GM18907 (cell line): ENCODE data around the gene ZBTB7C.

Experiments
- ATAC-seq: cut with Tn5 transposase; IDR thresholded peaks from one replicate; pipeline ENCODE4 v1.9.1; 2021; ENCODE audit warnings: mild to moderate bottlenecking, moderate library complexity; ENCODE audit not compliant: unreplicated experiment

Gene ZBTB7C

DNA sequence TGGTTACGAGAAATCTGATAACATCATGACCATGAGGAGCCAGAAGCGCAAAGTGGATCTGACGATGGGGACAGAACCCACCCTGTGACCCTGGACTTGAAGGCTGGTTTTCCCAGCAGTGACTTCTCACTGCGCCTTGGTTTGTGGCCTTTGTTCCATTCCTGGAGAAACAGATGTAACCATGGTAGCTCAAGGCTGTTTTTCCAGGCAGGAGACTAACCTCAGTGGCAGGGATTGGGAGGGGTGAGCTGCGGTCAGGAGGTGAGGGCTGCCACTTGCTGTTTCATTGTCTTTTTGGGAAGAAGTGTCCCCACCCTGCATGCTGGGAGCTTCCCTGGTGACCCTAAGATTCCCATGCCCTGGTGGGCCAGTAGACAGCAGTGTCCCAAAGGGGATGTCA lies 362.3 kb downstream of the ZBTB7C start:
- no peak for ATAC-seq

DNA sequence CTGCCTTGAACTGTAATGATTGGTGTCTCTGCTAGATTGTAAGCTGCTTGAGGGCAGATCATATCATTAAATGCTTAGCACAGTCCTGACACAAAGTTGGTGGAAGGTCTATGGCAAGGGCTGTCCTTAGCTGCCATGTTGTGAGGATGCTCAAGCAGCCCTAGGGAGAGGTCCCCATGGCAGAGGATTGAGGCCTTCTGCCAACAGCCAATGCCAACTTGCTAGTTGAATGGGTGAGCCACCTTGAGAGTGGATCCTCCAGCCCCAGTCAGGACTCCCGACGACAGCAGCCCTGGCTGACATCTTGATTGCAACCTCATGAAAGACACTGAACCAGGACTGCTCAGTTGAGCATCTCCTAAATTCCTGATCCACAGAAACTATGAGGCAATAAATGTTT lies 363.4 kb downstream of the ZBTB7C start:
- no peak for ATAC-seq

DNA sequence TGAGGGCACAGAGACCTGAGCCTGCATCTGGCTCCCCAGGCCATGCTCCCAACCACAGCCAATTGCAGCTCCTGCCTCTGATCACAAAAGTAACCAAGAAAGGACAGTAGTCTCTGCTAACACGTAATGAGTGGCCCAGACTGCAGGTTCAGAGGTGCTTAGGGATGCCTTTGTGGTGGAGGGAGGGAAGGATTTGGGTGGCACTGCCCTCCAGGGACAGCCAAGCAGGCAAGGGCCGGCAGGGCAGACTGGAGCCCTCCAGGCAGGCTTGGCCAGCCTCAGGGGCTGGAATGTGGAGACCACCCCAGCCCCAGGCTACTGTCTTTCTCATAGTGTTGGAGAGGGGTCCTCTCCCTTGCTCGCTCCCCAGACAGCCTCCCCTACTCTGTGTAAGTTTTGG lies 364.2 kb downstream of the ZBTB7C start:
- no peak for ATAC-seq

DNA sequence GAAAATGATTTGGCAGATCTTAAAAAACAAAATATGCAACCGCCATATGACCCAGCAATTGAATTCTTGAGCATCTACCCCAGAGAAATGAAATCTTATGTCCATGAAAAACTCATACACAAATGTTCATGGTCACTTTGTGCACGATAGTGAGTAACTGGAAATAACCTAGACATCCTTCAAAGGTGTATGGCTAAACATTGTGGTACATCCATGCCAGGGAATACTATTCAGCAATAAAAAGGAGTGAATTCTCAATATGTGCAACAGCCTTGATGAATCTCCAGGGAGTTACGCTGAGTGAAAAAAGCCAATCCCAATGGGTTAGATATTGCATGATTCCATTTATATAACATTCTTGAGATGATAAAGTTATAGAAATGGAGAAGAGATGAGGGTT lies 366.0 kb downstream of the ZBTB7C start:
- ATAC-seq, result no peak

DNA sequence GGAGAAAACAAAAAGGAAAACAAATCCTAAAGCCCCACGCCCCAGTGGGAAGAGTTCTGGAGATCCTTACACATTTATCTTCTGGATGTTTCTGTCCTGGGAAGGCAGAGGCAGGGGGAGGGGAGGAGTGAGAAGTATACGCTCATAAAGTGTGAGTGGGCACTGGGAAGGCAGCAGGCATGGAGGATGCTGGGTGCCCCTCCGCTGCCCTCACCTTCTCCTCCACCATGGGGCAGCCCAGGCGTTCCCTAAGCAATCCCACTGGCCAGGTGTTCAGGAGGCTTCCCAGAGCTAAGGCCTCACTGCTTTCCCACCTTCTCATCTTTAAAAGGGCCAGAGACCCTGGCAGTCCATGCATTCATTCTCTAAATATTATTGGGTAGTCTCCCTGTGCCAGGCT lies 366.8 kb downstream of the ZBTB7C start:
- no peak for ATAC-seq

DNA sequence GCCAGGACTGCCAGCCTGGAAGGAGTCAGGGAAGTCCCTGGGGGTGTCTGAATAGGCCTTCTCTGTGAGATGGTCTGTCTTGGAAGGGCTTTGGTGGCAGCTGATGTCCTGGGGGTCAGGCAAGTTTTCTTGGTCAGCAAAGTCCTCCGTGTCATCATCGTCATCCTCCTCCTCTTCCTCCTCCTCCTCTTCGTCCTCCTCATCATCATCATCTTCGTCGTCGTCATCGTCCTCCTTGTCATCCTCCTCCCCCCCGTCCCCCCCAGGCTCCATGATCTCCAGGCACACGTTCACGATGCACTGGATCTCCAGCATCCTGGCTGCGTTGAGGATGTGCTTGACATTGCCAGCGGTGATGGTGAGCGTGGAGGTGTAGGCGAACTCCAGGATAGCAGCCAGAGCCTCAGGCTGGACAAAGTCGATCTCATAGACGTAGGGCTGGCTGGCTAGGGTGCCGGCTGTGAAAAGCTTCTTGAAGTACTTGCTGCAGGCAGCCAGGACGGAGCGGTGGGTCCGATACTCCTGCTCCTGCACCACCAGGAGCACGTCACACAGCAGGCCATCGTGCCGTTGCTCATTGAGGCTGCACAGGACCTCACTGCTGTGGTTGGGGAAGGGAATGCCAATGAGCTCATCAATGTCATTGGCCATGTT lies 368.6 kb downstream of the ZBTB7C start:
- no peak for ATAC-seq

DNA sequence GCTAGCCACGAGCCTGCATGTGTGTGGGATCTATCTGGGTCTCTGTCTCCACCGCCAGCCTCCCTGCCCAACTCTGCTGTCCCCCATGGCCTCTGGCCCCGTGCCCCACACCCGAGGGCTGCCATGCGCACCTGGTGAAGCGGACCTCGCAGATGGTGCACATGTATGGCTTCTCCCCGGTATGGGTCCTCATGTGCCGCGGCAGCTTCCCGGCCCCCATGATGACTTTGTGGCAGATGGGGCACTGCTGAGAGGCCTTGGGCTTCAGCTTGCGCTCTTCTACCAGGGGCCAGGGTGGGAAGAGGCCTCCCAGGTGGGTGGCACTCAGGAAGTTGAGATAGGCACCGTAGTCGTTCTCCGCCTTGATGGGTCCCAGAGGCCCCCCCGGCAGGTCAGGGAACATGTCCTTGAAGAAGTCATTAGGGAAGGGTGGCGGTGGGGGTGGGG lies 369.4 kb downstream of the ZBTB7C start:
- ATAC-seq, result no peak

DNA sequence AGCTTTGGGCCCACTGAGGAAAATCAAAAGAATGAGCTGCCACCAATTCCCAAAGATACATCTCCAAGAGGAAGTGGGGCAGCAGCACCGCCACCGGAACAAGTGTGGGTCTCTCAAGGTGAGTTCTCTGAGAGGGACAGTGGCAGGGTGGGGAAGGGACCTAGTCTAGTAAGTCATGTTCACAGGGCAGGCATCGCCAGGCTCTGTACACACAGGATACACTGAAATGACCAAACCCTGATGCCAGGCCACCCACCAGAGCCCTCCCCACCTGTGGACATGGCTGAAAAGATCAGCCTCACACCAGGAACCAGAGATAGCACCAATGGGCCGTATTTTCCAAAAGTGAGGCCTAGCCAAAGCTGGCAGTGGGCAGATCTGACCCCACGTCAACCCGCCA lies 370.5 kb downstream of the ZBTB7C start:
- ATAC-seq, result no peak

DNA sequence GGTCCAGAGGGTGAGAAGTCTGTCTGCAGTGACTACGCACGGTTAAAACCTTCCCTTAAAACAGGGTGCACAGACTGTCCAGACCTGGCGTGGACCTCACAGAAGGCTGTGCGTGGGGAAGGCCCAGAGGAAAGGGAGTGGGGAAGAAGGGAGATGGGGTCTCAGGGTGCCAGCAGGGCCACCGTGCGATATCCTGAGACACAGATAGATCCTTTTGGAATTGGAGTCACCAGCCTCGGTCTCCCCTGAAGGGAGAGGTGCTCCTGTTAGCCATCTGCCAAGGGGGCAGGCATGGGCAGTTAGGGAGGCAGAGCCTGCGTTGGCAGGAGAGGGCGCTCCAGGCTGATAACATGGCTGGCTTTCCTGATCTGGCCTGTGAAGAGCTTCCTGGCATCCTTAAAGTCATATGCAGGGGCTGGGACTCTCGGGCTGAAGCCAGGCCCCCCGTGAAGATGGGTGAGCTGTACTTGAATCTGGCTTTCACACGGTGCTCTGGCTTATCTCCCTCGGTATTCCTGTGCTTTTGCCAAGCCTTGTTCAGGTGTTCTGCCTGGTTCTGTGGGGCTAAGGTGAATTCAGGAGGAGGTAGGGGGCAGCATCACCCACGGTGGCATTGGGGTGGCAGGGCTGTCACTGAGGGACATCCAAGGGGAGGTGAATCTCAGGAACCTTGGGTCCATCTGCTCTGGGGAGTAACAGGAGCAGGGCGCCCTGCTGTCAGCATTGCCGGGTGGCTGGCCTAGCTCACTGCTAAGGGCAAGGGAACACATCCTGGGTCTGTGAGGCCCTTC lies 371.5 kb downstream of the ZBTB7C start:
- no peak for ATAC-seq

DNA sequence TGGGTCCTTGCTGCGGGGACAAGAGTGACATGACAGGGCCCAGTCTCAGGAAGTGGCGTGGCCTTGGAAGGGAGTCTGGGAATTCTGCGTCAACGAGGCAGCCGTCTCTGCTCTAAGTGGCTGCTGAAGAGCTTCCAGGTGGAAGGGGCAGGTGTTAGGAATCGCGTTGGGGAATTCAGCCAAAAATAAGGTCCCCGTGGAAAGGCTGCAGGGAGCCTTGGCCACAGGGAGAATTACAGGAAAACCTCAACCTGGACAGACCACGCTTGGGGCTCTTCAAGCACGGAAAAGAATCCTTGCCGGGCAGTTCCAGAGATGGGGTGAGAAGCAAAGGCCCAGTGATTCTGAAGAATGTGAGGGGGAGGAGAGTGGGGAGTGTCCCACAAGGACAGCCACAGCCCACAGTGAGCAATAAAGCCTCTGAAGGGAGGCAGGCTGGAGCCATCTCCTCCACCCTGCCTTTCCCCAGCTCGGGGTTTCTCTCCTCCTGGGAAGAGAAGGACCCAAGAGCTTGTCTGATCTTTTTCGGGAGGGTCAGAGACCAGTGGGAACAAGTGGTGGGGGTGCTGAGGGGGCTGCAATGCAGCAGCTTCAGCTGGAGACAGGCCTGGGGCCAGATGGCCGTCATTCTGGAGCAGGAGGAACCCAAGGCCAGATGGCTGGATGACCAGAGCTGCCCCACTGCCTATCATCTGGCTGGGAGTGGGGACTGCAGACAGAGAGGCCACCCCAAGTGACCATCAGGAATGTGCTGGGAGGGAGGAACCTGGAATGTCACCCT lies 372.4 kb downstream of the ZBTB7C start:
- no peak for ATAC-seq

DNA sequence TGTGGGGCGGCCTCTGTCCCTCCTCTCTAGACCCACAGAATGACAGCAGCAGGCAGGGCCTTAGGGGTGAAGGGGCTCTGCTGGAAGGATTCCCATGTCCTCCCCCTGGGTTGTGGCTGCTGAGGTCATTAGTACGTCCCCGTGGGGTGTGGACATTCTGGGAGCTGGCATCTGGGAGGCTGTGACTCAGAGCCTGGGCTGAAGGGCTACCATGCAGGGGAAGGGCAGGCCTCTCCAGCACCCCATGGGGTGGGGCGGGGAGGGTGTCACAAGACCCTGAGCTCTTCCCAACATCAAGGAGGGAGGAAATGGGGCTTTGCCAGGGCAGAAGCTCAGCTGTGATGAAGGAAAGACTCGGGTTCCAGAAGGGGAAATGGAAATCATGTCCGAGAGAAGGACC lies 373.0 kb downstream of the ZBTB7C start:
- no peak for ATAC-seq

DNA sequence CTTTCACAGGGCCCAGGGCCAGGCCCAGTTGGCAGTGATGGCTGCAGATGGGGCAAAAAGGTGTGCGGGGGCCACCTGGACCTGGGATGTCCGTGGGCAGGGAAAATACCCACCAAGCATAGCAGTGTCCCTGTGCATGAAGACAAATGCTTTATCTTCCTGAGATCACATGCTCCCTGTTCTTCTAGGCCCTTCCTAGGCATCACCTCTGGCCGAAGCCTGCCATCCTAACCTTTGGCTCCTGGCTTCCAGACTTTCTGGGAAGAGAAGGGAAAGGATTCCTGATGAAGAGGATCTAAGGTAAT lies 373.7 kb downstream of the ZBTB7C start:
- no peak for ATAC-seq

DNA sequence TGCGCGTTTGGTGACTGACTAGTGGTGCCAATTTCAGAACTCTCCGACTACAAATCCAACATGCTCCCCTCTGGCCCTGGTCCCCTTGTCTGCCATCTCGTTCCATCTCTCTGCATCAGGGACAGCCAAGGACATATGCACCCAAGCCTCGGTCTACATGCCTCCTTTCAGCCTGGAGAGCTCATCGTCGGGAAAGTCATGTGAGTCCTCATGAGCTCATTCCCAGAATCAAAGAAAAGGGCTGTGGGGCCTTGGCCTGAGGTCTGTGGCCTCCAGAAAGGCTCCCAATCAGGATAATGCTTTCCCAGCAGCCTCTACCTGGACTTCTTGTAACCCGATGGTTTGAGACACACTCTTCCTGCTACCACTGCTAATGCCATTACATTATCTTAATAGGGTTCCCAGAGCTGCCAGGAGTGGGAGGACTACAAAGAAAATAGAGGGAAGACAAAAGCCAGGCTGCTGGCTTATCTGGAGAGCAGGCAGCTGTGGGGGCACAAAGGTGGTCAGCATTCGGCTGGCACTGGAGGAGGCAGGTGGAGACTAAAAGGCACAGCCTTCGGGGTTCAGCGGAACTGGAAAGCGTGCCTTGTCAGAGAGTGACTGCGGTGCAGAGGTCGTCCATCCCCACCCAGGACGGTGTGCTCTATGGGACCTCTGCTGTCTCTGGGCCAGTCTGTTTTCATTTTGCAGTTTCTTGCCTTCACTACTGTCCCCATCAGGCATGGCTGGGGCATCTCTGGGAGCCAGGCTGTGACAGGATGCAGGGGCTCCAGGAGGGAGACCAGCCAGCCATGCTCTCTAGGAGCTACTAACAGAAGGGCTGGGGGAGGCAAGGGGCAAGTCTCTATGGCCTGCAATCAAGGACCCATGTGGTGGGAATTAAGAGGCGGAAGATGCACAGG lies 374.3 kb downstream of the ZBTB7C start:
- ATAC-seq, result no peak

DNA sequence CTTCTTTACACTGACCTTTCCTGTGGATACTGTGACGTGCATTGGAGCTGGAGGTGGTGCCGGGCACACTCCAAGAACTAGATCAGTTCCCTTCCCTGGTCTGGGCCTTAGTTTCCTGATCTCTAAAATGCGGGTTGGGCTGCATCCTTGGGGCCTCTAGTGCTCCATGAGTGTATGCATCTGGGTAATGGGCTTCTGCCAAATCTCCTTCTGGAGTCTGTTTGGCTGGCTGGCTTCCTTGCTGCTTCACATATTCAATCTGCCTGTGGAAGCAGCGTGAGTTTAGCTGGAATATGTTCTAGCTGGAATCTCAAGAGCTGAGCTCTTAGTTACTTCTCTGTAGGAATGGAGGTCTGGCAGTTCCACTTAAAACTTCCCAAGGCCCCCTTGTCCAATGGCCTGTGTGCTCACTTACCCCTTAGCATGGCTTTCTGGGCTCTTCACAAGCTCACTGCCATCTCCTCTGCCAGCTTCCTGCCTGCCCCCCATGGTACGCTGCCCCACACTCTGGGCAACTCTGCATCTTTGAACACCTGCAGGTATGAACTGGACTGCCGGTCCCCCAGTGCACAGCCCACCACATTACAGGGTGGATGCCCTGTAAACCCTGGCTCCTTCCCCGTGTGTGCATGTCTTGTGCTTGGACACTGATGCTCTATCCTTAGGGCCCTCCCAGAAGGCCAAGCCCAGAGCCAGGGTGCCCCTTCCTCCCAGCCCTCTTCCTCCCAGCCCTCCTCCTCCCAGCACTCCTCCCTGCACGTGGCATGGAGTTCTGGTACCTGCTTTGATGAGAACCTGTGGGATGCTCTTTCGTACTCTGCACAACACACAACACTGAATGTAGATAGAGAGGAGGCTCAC lies 375.2 kb downstream of the ZBTB7C start:
- ATAC-seq, result no peak

DNA sequence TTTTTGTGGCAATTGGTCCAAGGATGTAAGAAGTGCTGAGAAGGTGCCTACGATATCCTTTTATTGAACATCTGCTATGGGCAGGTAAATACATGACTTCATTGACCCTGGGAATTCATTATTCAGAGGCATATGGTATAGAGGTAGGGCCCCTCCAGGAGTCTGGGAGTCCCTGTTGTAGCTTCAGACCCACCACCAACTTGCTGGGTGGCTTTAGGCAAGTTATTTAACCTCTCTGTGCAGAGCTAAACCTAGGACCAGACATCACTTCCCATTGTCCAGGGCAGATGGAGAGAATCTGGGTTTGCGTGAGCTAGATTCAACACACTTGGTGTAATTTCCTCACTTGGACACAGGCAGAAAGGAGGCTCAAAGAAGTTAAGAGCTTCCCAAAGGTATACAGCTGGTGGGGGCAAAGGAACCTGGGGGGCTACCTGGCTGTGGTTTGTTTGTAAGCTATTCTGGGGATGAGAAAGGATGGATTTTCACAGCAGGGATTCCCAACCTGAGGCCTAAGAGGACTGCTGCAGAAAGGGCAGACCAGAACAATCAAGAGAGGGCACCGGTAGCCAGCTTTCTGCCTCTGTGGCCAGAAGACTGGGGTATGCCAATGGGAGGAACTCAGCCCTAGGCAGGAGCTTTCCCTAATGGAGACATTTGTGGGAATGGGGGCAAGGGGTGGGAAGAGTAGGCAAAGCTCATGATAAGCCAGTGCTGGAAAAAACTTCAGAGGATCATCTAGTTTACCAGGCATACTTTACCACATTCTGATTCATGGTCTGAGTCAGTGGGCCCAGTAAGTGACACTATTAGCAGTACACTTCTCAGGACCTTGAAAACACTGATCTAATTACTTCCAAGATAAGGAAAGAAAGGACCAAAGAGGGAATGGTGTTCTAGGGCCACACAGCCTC lies 376.1 kb downstream of the ZBTB7C start:
- ATAC-seq, result no peak

DNA sequence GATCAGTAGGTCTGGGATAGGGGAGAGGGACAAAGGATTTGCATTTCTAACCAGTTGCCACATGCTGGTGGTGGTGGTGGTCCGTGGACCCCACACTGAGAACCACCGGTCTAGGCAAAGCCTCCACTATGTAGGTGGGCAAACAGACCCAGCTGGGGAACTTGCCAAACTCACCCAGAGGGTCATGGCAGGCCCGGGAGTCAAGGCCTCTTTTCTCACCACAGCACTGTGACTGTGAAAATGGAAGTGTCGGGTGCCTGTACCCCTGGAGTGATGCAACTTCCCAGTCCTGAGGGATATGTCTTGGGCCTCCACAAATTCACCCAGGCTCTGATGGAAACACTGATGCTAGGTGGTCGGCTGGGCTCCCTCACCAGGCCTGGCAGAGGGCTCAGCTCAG lies 377.5 kb downstream of the ZBTB7C start:
- no peak for ATAC-seq

DNA sequence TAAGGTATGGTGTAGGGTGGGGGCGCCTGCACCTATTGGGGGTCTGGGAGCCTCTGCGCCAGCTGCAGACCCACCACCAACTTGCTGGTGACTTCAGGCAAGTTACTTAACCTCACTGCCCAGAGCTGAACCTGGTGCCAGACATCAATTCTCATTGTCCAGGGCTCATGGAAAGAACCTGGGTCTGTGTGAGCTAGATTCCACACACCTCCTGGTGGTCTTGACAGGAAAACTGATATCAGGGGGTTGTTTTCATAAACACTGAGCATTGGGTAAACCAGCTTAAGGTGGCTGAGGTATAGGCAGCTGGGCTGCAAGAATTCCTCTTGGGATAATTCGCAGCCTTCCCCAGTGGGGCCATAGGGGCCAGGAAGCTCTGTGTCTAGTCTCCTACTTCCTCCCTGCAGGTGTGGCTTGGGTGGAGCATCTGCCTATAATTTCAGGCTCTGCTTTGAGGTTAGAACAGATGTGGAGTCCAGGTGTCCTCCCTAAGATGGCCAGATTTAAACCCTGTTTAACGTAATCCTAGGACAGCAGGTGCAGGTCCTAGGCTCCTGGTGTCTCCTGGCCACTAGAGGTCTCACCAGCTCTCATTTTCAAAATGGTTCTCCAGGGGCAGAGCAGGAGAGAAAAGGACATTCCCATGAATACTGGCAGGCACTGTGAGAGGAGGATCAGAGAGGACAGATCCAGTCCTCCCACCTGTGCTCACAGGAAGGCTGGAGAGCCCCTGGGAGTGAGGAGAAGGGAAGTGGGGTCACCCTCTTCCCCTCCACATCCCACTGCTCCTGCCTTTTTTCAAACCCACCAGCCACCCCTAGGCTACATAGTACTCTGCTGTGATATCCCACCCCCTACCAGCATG lies 378.3 kb downstream of the ZBTB7C start:
- ATAC-seq, result no peak
